ENCODE measurements around the gene BCL2.

GRCh38 chr18:63082366-63083019, 237.1 kb downstream of the BCL2 start:
- TF ChIP-seq CTCF (IDR thresholded peaks at IDR 0.05; ENCODE audit: borderline replicate concordance, extremely low read depth, low read length, poor library complexity, severe bottlenecking) (no peak), EZH2 (IDR thresholded peaks at IDR 0.05; ENCODE audit: borderline replicate concordance, low read depth, low read length, severe bottlenecking) (no peak)
